DOHH2 (cell line): ENCODE results near the gene CD8B.

ENCODE experiments used
- H3F3A ChIP-seq: fragments of 200-600 bp; sonication (generic), shearing (Covaris generic); 2 replicates; pipeline ENCODE4 v1.6.0; 2016; ENCODE audit warnings: antibody characterized with exemption, mild to moderate bottlenecking; ENCODE audit not compliant: control insufficient read depth, insufficient read depth
- H3K27ac ChIP-seq: fragments of 200-600 bp; sonication (generic); 2 replicates; pipeline ENCODE4 v1.5.1; 2014; ENCODE audit warnings: low read depth, mild to moderate bottlenecking, low read length, moderate library complexity
- H3K27me3 ChIP-seq: fragments of 200-600 bp; sonication (generic); 2 replicates; pipeline ENCODE4 v1.6.1; 2014; ENCODE audit warnings: mild to moderate bottlenecking, low read length, mixed read lengths; ENCODE audit not compliant: control insufficient read depth
- H3K36me3 ChIP-seq: fragments of 200-600 bp; sonication (generic); 2 replicates; pipeline ENCODE4 v1.6.1; 2014; ENCODE audit warnings: mild to moderate bottlenecking, low read length, moderate library complexity, mixed read lengths; ENCODE audit not compliant: control insufficient read depth
- H3K4me1 ChIP-seq: fragments of 200-600 bp; sonication (generic); 2 replicates; pipeline ENCODE4 v1.6.1; 2014; ENCODE audit warnings: mild to moderate bottlenecking, low read length, mixed read lengths; ENCODE audit not compliant: control insufficient read depth
- H3K4me2 ChIP-seq: fragments of 200-600 bp; sonication (generic); 2 replicates; pipeline ENCODE4 v1.6.0; 2014; ENCODE audit warnings: mild to moderate bottlenecking, low read length, moderate library complexity
- H3K4me3 ChIP-seq: fragments of 200-600 bp; sonication (generic); 2 replicates; pipeline ENCODE4 v1.5.1; 2014; ENCODE audit warnings: mild to moderate bottlenecking, low read length, mixed read lengths
- H3K79me2 ChIP-seq: fragments of 200-600 bp; sonication (generic); 2 replicates; pipeline ENCODE4 v1.6.1; 2014; ENCODE audit warnings: mild to moderate bottlenecking, low read length, mixed read lengths; ENCODE audit not compliant: control insufficient read depth
- H3K9me2 ChIP-seq: fragments of 200-600 bp; sonication (generic); replicated peaks from 2 replicates; pipeline ENCODE4 v1.6.1; 2014; ENCODE audit warnings: mild to moderate bottlenecking, low read length, mixed read lengths; ENCODE audit not compliant: control insufficient read depth
- H3K9me3 ChIP-seq: fragments of 200-600 bp; sonication (generic); 2 replicates; pipeline ENCODE4 v1.6.1; 2014; ENCODE audit warnings: antibody characterized with exemption, low read length, mixed read lengths; ENCODE audit not compliant: control insufficient read depth, insufficient read depth
- H4K20me1 ChIP-seq: fragments of 200-600 bp; sonication (generic); 2 replicates; pipeline ENCODE4 v1.6.0; 2014; ENCODE audit warnings: low read depth, mild to moderate bottlenecking, antibody characterized with exemption, low read length, moderate library complexity; ENCODE audit not compliant: control insufficient read depth, insufficient read depth
- EZH2phosphoT487 ChIP-seq: fragments of 200-600 bp; sonication (generic); IDR thresholded peaks from 2 replicates; pipeline ENCODE4 v1.6.1; 2017; ENCODE audit warnings: borderline replicate concordance, mild to moderate bottlenecking, antibody characterized with exemption, low read length, moderate library complexity, mixed read lengths
- TF ChIP-seq, protein P1 (sequence below): fragments of 200-600 bp; sonication (generic); IDR thresholded peaks from one replicate; pipeline ENCODE4 v1.5.1; 2014; ENCODE audit warnings: antibody characterized with exemption, mild to moderate bottlenecking, low read depth, low read length; ENCODE audit not compliant: poor library complexity, severe bottlenecking

Gene CD8B

DNA sequence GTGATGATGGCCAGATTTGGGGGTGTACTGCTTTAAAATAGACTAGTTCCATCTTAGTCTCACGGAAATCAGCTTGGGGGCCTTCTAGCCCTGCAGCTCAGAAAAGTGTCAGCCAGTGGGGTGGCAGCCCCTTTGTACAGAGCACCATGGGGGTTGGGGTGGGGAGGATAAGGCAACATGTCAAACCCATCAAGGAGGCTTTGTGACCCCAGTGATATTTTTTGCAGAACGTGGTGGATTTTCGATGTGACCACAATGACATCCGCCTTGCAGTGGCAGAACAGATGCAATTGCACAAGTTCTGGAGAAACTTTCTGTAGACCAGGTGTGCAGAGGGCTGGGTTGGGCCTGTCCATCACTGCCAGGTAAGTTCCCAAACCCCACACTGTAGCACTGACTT lies 67.9 kb downstream of the CD8B start:
- H3K9me2 ChIP-seq = no peaks in the 10 kb centered on the region
- H4K20me1 ChIP-seq = no peaks in the 10 kb centered on the region
- no peaks in the 10 kb centered on the region for H3K79me2 ChIP-seq
- H3F3A ChIP-seq = no peaks in the 10 kb centered on the region
- TF ChIP-seq, protein P1, sequence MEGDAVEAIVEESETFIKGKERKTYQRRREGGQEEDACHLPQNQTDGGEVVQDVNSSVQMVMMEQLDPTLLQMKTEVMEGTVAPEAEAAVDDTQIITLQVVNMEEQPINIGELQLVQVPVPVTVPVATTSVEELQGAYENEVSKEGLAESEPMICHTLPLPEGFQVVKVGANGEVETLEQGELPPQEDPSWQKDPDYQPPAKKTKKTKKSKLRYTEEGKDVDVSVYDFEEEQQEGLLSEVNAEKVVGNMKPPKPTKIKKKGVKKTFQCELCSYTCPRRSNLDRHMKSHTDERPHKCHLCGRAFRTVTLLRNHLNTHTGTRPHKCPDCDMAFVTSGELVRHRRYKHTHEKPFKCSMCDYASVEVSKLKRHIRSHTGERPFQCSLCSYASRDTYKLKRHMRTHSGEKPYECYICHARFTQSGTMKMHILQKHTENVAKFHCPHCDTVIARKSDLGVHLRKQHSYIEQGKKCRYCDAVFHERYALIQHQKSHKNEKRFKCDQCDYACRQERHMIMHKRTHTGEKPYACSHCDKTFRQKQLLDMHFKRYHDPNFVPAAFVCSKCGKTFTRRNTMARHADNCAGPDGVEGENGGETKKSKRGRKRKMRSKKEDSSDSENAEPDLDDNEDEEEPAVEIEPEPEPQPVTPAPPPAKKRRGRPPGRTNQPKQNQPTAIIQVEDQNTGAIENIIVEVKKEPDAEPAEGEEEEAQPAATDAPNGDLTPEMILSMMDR = no peak
- no peak for TF ChIP-seq EZH2phosphoT487
- H3K4me3 ChIP-seq = no peak overlapping the region
- H3K4me2 ChIP-seq = no peak overlapping the region
- H3K9me3 ChIP-seq = peaks cover 22% of the 10 kb centered on the region
- H3K27ac ChIP-seq = no peak overlapping the region
- no peaks in the 10 kb centered on the region for H3K4me1 ChIP-seq
- H3K27me3 ChIP-seq = peaks cover 5% of the 10 kb centered on the region; the same call in 1 of the 2 replicates
- no peaks in the 10 kb centered on the region for H3K36me3 ChIP-seq

GRCh38 chr2:86791573-86791972 lies 70.1 kb downstream of the CD8B start:
- no peak overlapping the region for H3K4me3 ChIP-seq
- H3F3A ChIP-seq = no peaks in the 10 kb centered on the region
- H3K9me3 ChIP-seq = peaks cover 14% of the 10 kb centered on the region
- no peaks in the 10 kb centered on the region for H3K79me2 ChIP-seq
- H3K4me1 ChIP-seq = no peaks in the 10 kb centered on the region
- no peaks in the 10 kb centered on the region for H3K9me2 ChIP-seq
- H3K27ac ChIP-seq = no peak overlapping the region
- peaks cover 5% of the 10 kb centered on the region; the same call in 1 of the 2 replicates for H3K27me3 ChIP-seq
- TF ChIP-seq, protein P1 = no peak
- no peak for TF ChIP-seq EZH2phosphoT487
- H4K20me1 ChIP-seq = no peaks in the 10 kb centered on the region
- no peak overlapping the region for H3K4me2 ChIP-seq
- no peaks in the 10 kb centered on the region for H3K36me3 ChIP-seq

GRCh38 chr2:86790676-86791572 lies 70.8 kb downstream of the CD8B start, which contains the start of gene CD8A:
CD8A (minus strand) TSS chr2:86790913; CDS start chr2:86790825, 88 bp downstream.
- H3K27me3 ChIP-seq = peaks cover 5% of the 10 kb centered on the region; the same call in 1 of the 2 replicates

More at GRCh38 chr2:86790676-86791572, 70.8 kb downstream of the CD8B start, which contains the start of gene CD8A:
- H3K4me2 ChIP-seq = no peak within 1 kb of the TSS
- H3K27ac ChIP-seq = no peak within 1 kb of the TSS
- no peaks in the 10 kb centered on the region for H3K36me3 ChIP-seq
- H3F3A ChIP-seq = no peaks in the 10 kb centered on the region
- H3K4me1 ChIP-seq = no peaks in the 10 kb centered on the region
- no peak within 1 kb of the TSS for H3K4me3 ChIP-seq
- H3K9me3 ChIP-seq = peaks cover 7% of the 10 kb centered on the region
- no peaks in the 10 kb centered on the region for H4K20me1 ChIP-seq
- no peaks in the 10 kb centered on the region for H3K79me2 ChIP-seq
- no peak for TF ChIP-seq EZH2phosphoT487
- TF ChIP-seq, protein P1 = no peak
- H3K9me2 ChIP-seq = no peaks in the 10 kb centered on the region
